B cell (primary cell): Measurements from ENCODE around the gene GSE1.

Source experiments
- EZH2 ChIP-seq: IDR thresholded peaks from 2 replicates; pipeline ENCODE4 v1.6.1; 2012; ENCODE audit warnings: borderline replicate concordance, low read depth, mild to moderate bottlenecking, moderate library complexity, low read length; ENCODE audit not compliant: insufficient read depth, poor library complexity, severe bottlenecking
- TF ChIP-seq, protein P1 (sequence below): fragments of 200-600 bp; IDR thresholded peaks from one replicate; pipeline ENCODE4 v1.8.0; 2022; ENCODE audit warnings: antibody characterized with exemption, mild to moderate bottlenecking

DNA sequence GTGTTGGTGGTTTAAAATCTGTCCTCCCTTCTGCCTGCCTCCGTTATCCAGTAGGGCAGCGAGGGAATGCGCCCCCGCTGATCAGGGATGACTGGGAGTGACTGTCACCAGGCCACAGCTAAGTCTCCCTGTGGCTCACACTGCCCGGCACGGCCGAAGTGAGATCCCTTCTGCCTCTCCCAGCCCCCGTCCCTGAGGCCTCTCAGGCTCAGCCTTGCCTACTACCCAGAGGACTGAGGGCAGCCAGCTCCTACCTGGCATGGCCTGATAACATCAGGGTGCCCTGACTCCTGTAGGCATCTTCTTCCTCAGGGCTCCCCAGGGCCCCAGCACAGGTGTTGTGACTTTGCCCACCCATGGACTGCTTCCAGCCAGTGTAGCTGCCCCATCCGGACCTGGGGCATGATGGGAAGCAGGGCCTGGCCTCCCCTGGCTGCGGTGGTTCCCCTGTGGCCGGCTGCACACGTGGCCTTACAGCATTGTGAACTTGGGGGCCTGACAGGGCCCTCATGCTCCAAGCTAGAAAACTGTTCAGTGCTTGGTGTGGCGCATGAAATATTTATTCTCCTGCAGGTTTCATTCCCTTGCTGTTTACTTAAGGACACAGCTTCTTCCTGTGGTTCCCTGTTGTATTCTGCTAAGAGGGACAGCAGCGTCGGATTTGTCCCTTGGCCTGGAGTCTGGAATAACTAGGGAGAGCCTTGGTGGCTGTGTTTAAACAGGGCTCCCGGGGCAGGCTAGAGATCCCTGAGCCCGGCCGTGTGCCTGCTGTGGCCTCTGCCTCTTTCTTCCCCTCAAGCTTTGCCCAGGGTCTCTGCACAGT is 45.6 kb downstream of the GSE1 start:
- TF ChIP-seq EZH2 = no peak
- TF ChIP-seq, protein P1, sequence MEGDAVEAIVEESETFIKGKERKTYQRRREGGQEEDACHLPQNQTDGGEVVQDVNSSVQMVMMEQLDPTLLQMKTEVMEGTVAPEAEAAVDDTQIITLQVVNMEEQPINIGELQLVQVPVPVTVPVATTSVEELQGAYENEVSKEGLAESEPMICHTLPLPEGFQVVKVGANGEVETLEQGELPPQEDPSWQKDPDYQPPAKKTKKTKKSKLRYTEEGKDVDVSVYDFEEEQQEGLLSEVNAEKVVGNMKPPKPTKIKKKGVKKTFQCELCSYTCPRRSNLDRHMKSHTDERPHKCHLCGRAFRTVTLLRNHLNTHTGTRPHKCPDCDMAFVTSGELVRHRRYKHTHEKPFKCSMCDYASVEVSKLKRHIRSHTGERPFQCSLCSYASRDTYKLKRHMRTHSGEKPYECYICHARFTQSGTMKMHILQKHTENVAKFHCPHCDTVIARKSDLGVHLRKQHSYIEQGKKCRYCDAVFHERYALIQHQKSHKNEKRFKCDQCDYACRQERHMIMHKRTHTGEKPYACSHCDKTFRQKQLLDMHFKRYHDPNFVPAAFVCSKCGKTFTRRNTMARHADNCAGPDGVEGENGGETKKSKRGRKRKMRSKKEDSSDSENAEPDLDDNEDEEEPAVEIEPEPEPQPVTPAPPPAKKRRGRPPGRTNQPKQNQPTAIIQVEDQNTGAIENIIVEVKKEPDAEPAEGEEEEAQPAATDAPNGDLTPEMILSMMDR = no peak
